Karpas-422 (cell line): ENCODE data around the gene NGF. TPM values are rescaled to one million over a fixed set of nuclear protein-coding genes. Genes with fewer than 3 reads are reported as not detected.

ENCODE experiments used
- DNase-seq: peaks from one replicate; pipeline ENCODE4 v3.0.0-alpha.2; 2015
- H2AFZ ChIP-seq: fragments of 200-600 bp; sonication (generic); 2 replicates; pipeline ENCODE4 v1.6.1; 2014; ENCODE audit warnings: antibody characterized with exemption, low read length, mixed read lengths
- H3K27ac ChIP-seq: fragments of 200-600 bp; sonication (generic); 2 replicates; pipeline ENCODE4 v1.5.1; 2014; ENCODE audit warnings: mild to moderate bottlenecking, low read length, moderate library complexity
- H3K27me3 ChIP-seq: fragments of 200-600 bp; sonication (generic); 2 replicates; pipeline ENCODE4 v1.6.1; 2014; ENCODE audit warnings: low read length, mixed read lengths
- H3K36me3 ChIP-seq: fragments of 200-600 bp; sonication (generic); 2 replicates; pipeline ENCODE4 v1.6.1; 2014; ENCODE audit warnings: low read length, mixed read lengths; ENCODE audit not compliant: insufficient read depth
- H3K4me1 ChIP-seq: fragments of 200-600 bp; sonication (generic); 2 replicates; pipeline ENCODE4 v1.6.1; 2014; ENCODE audit warnings: mild to moderate bottlenecking, low read length, mixed read lengths
- H3K4me2 ChIP-seq: fragments of 200-600 bp; sonication (generic); 2 replicates; pipeline ENCODE4 v1.6.1; 2014; ENCODE audit warnings: low read length, low read depth, mild to moderate bottlenecking; ENCODE audit not compliant: poor library complexity, severe bottlenecking
- H3K4me3 ChIP-seq: fragments of 200-600 bp; sonication (generic); 2 replicates; pipeline ENCODE4 v1.5.1; 2014; ENCODE audit warnings: mild to moderate bottlenecking, antibody characterized with exemption, low read length, mixed read lengths
- H3K79me2 ChIP-seq: fragments of 200-600 bp; sonication (generic); 2 replicates; pipeline ENCODE4 v1.6.1; 2014; ENCODE audit warnings: mild to moderate bottlenecking, low read length, mixed read lengths
- H3K9ac ChIP-seq: fragments of 200-600 bp; sonication (generic); 2 replicates; pipeline ENCODE4 v1.6.0; 2014; ENCODE audit warnings: low read length
- H3K9me2 ChIP-seq: fragments of 200-600 bp; sonication (generic), shearing (Covaris generic); replicated peaks from 2 replicates; pipeline ENCODE4 v1.6.0; 2014; ENCODE audit warnings: mild to moderate bottlenecking, low read length, moderate library complexity; ENCODE audit not compliant: insufficient read depth
- H3K9me3 ChIP-seq: fragments of 300-700, 200-600 bp; sonication (generic); 2 replicates; pipeline ENCODE4 v1.6.1; 2014; ENCODE audit warnings: low read length, mixed read lengths
- H4K20me1 ChIP-seq: fragments of 200-600 bp; sonication (generic); 2 replicates; pipeline ENCODE4 v1.6.1; 2014; ENCODE audit warnings: mild to moderate bottlenecking, antibody characterized with exemption, low read length, low read depth; ENCODE audit not compliant: insufficient read depth
- total RNA-seq: library from RNA; depleted of rRNA; stranded (reverse); fragments of >200 nt; shearing (Covaris generic); gene quantifications from 2 replicates; pipeline ENCODE4 v1.2.3, GENCODE V29; 2014; ENCODE audit warnings: low replicate concordance

The NGF gene
- total RNA-seq, 1 experiment from 2014 or later, result not detected

- Histone ChIP-seq H3K4me2 (no peak overlapping the region), H3K4me1 (no peaks in the 10 kb centered on the region), H2AFZ (no peak overlapping the region), H3K27me3 (no peaks in the 10 kb centered on the region), H3K27ac (no peak overlapping the region), H3K9me3 (no peaks in the 10 kb centered on the region), H3K79me2 (no peaks in the 10 kb centered on the region), H3K36me3 (no peaks in the 10 kb centered on the region), H3K9ac (no peak overlapping the region), H4K20me1 (no peaks in the 10 kb centered on the region), H3K4me3 (no peak overlapping the region), H3K9me2 (no peaks in the 10 kb centered on the region)
- DNase-seq, result no peak
Measured at GRCh38 chr1:115242543-115242942, 95.5 kb downstream of the NGF start.

GRCh38 chr1:115241309-115241708 is 96.7 kb downstream of the NGF start:
- no peaks in the 10 kb centered on the region for H3K4me1 ChIP-seq
- no peaks in the 10 kb centered on the region for H4K20me1 ChIP-seq
- H3K27ac ChIP-seq, result no peak overlapping the region
- no peaks in the 10 kb centered on the region for H3K9me3 ChIP-seq
- no peak for DNase-seq
- H3K4me3 ChIP-seq, result no peak overlapping the region
- H3K9ac ChIP-seq, result no peak overlapping the region
- no peak overlapping the region for H2AFZ ChIP-seq
- H3K9me2 ChIP-seq, result no peaks in the 10 kb centered on the region
- no peaks in the 10 kb centered on the region for H3K79me2 ChIP-seq
- no peak overlapping the region for H3K4me2 ChIP-seq
- H3K36me3 ChIP-seq, result no peaks in the 10 kb centered on the region
- H3K27me3 ChIP-seq, result no peaks in the 10 kb centered on the region

GRCh38 chr1:115240297-115240696 is 97.8 kb downstream of the NGF start:
- no peak overlapping the region for H3K4me2 ChIP-seq
- H2AFZ ChIP-seq, result no peak overlapping the region
- DNase-seq, result no peak
- no peaks in the 10 kb centered on the region for H3K9me3 ChIP-seq
- H3K9ac ChIP-seq, result no peak overlapping the region
- H3K79me2 ChIP-seq, result no peaks in the 10 kb centered on the region
- H3K36me3 ChIP-seq, result no peaks in the 10 kb centered on the region
- no peaks in the 10 kb centered on the region for H3K4me1 ChIP-seq
- H4K20me1 ChIP-seq, result no peaks in the 10 kb centered on the region
- no peak overlapping the region for H3K4me3 ChIP-seq
- H3K9me2 ChIP-seq, result no peaks in the 10 kb centered on the region
- H3K27me3 ChIP-seq, result no peaks in the 10 kb centered on the region
- no peak overlapping the region for H3K27ac ChIP-seq

- H3K4me1 ChIP-seq, result no peaks in the 10 kb centered on the region
- H3K4me2 ChIP-seq, result no peak overlapping the region
- H3K79me2 ChIP-seq, result no peaks in the 10 kb centered on the region
Measured at GRCh38 chr1:115239426-115239825, 98.6 kb downstream of the NGF start.

DNA sequence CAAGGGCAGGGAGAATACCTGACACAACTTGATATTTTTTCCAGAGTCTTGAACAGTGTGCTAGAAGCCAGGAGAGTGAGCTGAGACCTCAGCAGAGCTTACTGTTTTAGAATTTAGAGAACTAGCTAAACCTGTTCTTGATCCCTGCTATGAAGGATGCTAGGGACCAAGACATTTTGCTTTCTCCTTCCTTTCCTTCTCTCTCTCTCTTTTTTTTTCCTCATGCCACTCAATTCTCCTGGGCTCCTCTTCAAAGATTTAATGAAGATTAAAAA is 99.0 kb downstream of the NGF start:
- H3K4me1 ChIP-seq, result no peaks in the 10 kb centered on the region
- no peak overlapping the region for H3K4me2 ChIP-seq
- no peak overlapping the region for H3K9ac ChIP-seq
- H3K9me3 ChIP-seq, result no peaks in the 10 kb centered on the region
- H3K9me2 ChIP-seq, result no peaks in the 10 kb centered on the region
- H3K27me3 ChIP-seq, result no peaks in the 10 kb centered on the region
- no peaks in the 10 kb centered on the region for H3K36me3 ChIP-seq
- no peak overlapping the region for H2AFZ ChIP-seq
- no peak for DNase-seq
- no peak overlapping the region for H3K27ac ChIP-seq
- H3K79me2 ChIP-seq, result no peaks in the 10 kb centered on the region
- no peaks in the 10 kb centered on the region for H4K20me1 ChIP-seq
- no peak overlapping the region for H3K4me3 ChIP-seq

More at GRCh38 chr1:115239426-115239825, 98.6 kb downstream of the NGF start:
- no peaks in the 10 kb centered on the region for H3K9me2 ChIP-seq
- H4K20me1 ChIP-seq, result no peaks in the 10 kb centered on the region
- no peaks in the 10 kb centered on the region for H3K9me3 ChIP-seq
- H3K27ac ChIP-seq, result no peak overlapping the region
- no peak for DNase-seq
- H3K27me3 ChIP-seq, result no peaks in the 10 kb centered on the region
- no peaks in the 10 kb centered on the region for H3K36me3 ChIP-seq
- no peak overlapping the region for H3K9ac ChIP-seq
- no peak overlapping the region for H3K4me3 ChIP-seq
- no peak overlapping the region for H2AFZ ChIP-seq

GRCh38 chr1:115238336-115239147 is 99.5 kb downstream of the NGF start:
- H3K79me2 ChIP-seq, result no peaks in the 10 kb centered on the region
- H3K36me3 ChIP-seq, result no peaks in the 10 kb centered on the region
- no peak for DNase-seq
- H4K20me1 ChIP-seq, result no peaks in the 10 kb centered on the region
- H3K9ac ChIP-seq, result no peak overlapping the region
- no peak overlapping the region for H3K4me2 ChIP-seq
- no peak overlapping the region for H2AFZ ChIP-seq
- H3K4me1 ChIP-seq, result no peaks in the 10 kb centered on the region
- H3K9me2 ChIP-seq, result no peaks in the 10 kb centered on the region
- H3K4me3 ChIP-seq, result no peak overlapping the region
- no peaks in the 10 kb centered on the region for H3K9me3 ChIP-seq
- no peak overlapping the region for H3K27ac ChIP-seq
- H3K27me3 ChIP-seq, result no peaks in the 10 kb centered on the region

GRCh38 chr1:115237507-115237906 is 100.5 kb downstream of the NGF start:
- no peak for DNase-seq
- Histone ChIP-seq H3K27ac (no peak overlapping the region), H3K4me3 (no peak overlapping the region), H3K9ac (no peak overlapping the region), H3K27me3 (no peaks in the 10 kb centered on the region), H3K36me3 (no peaks in the 10 kb centered on the region), H3K4me1 (no peaks in the 10 kb centered on the region), H3K9me3 (no peaks in the 10 kb centered on the region), H4K20me1 (no peaks in the 10 kb centered on the region), H3K4me2 (no peak overlapping the region), H2AFZ (no peak overlapping the region), H3K9me2 (no peaks in the 10 kb centered on the region), H3K79me2 (no peaks in the 10 kb centered on the region)

- no peaks in the 10 kb centered on the region for H3K79me2 ChIP-seq
- no peaks in the 10 kb centered on the region for H3K4me1 ChIP-seq
- no peak for DNase-seq
- no peak overlapping the region for H2AFZ ChIP-seq
- H3K27me3 ChIP-seq, result no peaks in the 10 kb centered on the region
- H3K4me2 ChIP-seq, result no peak overlapping the region
- H4K20me1 ChIP-seq, result no peaks in the 10 kb centered on the region
- no peaks in the 10 kb centered on the region for H3K36me3 ChIP-seq
- no peaks in the 10 kb centered on the region for H3K9me3 ChIP-seq
- H3K9me2 ChIP-seq, result no peaks in the 10 kb centered on the region
- H3K4me3 ChIP-seq, result no peak overlapping the region
- no peak overlapping the region for H3K27ac ChIP-seq
- no peak overlapping the region for H3K9ac ChIP-seq
Measured at GRCh38 chr1:115237023-115237422, 101.0 kb downstream of the NGF start.
